Germinal center (tissue), 1 donor: Measurements from ENCODE around the gene ARR3.
A peak's percentile ranks its signal among the peaks of the same experiment; 100 is the strongest.
"Not testable (repeated sequence)": the region's sequence is repeated elsewhere in the genome, so short reads cannot be mapped to it uniquely, and the experiment has no call there.

Experiments used
- DNase-seq: peaks from one replicate; pipeline ENCODE4 v3.0.0; 2012; ENCODE audit warnings: mixed read lengths, low spot score

The ARR3 gene

DNA sequence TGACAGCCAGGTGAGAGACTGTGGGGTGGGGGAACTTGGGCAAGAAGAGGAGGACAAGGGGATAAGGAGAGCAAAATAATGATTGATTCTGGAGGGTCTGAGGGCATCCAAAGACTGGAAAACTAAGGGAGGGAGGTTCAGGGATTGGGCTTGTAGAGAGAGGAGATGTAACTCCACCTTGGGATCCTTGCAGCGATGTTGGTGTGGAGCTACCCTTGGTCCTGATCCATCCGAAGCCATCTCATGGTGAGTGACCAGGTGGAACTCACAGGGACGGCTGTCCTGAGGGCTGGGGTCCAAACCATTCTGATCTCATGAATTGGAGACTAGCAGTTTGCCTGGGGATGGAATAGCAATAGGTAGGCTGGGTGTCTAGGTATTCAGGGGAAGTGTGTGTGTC lies 12.4 kb downstream of the ARR3 start:
- DNase-seq = no peak

DNA sequence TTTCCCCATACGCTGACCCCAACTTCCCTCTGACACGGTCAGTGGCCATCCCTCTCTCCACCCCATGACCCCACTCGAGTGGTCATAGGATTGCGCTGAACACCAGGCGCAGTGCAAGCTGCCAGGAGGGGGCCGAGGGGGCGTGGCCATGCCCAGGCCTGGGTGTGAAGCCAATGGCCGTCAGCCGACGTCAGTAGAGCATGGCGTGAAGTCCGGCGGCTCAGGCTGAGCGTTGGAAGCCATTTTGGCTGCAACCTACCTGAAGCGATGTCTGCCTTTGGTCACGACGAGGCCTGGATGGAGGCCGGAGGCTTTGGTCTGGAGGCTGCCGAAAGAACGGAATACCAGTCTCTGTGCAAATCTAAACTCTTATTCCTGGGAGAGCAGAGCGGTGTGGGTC lies 13.8 kb downstream of the ARR3 start, which contains the start of gene RAB41:
Gene RAB41, plus strand, starts transcription at position 222 of the 400 bp plus-strand sequence. Its CDS starts 46 bp downstream, at position 268.
- DNase-seq = no peak

DNA sequence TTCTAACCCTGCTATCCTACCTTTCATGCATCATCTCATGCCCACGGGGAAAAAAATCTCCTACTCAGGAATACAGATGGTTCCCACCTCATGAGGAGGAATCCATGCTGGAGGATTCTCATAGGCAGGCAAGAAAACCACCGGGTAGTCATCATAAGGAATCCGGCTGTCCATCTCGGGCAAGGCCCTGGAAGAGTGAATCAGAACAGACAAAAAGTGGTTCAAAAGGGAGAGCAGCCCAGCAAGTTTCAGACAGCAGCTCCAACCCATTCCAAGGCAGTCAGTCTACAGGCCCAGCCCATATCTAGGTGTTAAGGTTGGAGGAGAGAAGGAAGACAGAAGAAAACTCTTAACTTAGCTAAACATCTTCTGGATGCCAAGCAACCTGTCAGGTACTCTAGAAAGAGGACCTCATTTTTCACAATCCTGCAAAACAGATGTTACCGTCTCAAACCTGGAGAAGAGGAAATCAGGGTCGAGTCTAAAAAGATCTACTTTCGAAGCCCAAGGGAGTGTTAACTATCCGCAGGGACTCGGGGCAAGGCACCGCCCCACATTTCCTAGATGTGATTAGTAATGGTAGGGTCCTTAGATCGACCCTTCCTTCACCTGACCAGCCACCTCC lies 21.1 kb downstream of the ARR3 start:
- no peak for DNase-seq

DNA sequence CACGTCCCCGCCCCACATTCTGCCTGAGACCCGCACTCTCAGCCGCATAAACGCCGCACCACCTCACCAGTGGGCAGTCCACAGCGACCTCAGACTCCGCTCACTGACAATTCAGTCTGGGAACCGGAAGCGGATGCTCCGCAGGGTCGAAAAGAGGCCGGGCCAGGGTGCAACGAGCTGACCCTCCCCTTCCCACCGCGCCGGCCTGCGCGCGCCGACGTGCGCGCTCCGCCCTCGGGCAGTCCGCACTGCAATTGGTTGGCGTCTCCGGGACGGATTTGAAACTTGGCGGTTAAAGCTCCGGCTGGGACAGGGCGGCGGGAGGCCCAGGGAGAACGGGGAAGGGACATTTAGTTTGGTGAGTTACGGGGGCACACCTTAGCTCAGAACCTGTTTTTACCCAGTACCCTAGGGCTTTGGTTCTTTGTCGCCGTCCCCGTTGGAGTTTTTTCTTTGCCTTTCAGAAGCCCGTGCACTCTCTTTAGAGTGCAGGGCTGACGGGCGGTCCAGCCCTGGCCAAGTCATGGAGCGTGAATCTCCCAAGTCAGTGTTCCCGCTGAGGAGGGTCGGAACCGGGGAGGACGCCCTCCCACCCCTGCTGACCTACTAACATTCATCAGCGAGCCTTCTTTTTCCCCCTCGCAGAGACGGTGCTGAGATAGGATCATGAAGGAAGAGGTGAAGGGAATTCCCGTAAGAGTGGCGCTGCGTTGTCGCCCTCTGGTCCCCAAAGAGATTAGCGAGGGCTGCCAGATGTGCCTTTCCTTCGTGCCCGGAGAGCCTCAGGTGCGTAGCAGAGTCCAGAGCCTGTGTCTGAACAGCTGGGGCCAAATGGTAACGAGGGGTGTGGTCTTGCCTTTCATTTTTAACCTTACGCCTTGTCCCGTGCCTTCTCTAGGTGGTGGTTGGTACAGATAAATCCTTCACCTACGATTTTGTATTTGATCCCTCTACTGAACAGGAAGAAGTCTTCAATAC lies 21.9 kb downstream of the ARR3 start, which contains the start of the genes KIF4A and PDZD11:
Gene KIF4A, plus strand, starts transcription at position 312 of the 978 bp plus-strand sequence. Its CDS starts 355 bp downstream, at position 667.
Gene PDZD11, minus strand, starts transcription at position 135 of the 978 bp plus-strand sequence. CDS start 586 bp downstream, outside the sequence.
- peak; percentile 92 for DNase-seq

DNA sequence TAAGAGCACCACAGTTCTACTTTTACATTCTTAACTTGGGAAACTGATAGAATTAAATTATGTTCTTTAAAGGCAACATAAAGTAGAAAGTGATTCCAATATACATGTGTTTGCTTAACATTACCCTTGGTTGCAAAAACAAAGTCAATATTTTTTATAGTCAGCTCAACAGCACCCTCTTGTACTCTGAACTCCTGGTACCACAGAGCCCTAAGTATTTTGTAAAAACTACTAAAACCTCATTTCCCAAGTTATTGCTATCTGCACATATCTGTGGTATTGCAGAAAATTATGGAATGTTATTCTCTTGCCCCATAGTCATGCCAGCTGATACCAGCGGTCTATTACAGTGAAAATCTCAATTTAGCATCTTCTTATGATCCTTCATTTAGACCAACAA lies 24.7 kb downstream of the ARR3 start:
- no peak for DNase-seq

DNA sequence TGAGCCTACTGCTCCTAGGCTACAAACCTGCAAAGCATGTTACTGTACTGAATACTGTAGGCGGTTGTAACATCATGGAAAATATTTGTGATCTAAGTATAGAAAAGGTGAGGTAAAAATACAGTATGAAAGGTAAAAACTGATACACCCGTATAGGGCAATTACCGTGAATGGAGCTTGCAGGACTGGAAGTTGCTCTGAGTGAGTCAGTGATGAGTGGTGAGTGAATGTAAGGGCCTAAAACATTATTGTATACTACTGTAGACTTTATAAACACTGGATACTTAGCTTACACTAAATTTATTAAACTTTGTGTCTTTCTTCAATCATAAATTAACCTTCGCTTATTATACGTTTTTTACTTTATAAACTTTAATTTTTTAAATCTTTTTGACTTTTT lies 25.5 kb downstream of the ARR3 start:
- DNase-seq = no peak

DNA sequence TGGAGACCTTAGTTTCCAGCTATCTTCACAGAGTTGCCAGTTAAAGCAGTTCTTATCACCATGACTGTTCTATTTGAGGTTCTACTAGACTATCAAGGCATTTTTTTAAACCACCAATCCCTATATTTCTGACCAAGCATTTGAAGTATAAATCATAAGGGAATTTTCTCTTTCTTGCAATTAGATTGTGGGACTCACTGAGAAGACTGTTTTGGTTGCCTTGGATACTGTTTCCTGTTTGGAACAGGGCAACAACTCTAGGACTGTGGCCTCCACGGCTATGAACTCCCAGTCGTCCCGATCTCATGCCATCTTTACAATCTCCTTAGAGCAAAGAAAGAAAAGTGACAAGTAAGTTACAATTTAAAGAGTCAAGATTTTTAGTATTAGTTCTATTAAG lies 33.6 kb downstream of the ARR3 start:
- DNase-seq = no peak

DNA sequence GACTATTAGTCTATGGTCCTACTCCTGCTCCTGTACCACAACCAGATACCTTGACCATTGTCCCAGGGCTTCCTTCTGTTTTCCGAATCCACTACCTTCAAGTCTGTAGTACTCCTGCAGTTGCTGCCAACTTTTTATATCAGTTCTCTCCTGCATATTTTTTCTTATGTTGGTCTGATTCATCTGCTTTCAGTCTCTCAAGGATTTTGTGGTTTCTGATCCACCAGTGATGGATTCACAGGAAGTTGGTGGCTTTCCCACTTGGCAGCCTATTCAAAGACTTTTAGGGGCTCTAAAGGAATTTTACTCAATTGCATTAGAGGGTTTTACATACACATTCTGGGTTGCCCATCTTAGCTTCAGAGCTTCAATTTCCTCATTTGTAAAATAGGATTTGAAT lies 45.4 kb downstream of the ARR3 start:
- no peak for DNase-seq

DNA sequence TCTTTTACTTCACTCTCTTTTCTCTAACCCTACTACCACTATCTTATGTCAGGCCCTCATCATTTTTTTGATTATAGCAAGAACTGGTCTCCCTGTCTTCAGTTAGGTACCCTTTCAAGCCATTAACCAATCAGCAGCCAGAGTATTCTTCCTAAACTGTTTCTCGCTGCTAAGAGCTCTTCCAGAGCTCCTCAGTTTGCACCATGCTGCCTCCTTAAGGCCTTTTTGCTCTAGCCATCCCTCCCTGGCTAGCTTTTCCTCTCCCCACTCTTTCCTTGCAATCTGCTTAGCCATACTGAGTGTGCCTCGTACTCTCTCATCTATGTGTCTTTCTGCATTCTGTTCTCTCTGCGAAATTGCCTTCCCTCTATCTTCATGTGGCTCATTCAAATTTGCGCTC lies 54.6 kb downstream of the ARR3 start:
- no peak for DNase-seq

DNA sequence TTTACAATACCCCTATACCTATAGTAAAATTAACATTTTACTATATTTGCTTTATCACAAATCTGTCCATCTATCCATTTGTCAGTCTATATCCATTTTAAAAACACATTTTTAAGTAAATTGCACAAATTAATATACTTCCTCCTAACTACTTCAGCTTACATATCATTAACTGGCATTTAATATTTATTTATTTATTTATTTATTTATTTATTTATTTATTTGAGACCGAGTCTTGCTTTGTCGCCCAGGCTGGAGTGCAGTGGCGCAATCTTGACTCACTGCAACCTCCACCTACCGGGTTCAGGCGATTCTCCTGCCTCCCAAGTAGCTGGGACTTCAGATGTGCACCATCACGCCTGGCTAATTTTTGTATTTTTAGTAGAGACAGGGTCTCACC lies 55.5 kb downstream of the ARR3 start:
- DNase-seq = not testable (repeated sequence)

DNA sequence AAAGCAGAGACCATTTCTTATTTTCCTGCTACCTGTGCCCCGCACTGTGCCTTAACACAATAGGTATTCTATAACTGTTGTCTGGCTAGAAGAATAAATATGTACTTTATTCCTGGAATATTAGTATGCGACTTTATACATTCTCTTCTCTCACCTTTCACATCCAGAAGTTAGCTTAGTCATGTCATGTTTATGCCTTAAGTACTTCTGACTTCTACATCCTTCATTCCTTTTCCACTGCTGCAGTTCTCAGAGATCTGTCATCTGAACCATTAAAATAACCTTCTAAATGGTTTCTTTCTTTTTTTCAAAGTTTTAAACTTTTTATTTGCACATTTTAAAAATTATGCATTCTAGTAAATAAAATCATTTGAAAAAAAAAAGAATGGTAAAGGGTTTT lies 56.2 kb downstream of the ARR3 start:
- no peak for DNase-seq

DNA sequence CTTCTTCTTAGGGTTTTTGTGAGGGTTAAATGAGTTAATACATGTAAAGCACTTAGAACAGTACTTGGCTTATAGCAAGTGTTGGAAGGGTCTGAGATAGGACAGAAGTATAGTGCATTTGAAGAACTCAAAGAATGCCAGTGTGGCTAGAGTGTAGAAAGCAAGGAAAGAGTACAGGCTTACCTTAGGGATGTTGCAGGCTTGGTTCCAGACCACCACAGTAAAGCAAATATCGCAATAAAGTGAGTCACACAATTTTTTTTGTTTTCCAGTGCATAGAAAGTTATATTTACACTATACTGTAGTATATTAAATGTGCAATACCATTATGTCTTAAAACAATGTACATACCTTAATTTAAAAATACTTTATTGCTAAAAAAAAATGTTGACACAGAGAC lies 63.0 kb downstream of the ARR3 start:
- DNase-seq = no peak
